ENCODE measurements around the gene LRCH4.
A peak's percentile ranks its signal among the peaks of the same experiment; 100 is the strongest.
"Not testable (repeated sequence)": the region's sequence is repeated elsewhere in the genome, so short reads cannot be mapped to it uniquely, and the experiment has no call there.

Gene LRCH4

GRCh38 chr7:100544967-100545359 lies 41.0 kb downstream of the LRCH4 start:
- DNase-seq (ENCODE audit: low read depth) = no peak

- DNase-seq (ENCODE audit: low read depth) = no peak
Observed at GRCh38 chr7:100544386-100544785, 41.5 kb downstream of the LRCH4 start.

GRCh38 chr7:100543586-100543985 lies 42.3 kb downstream of the LRCH4 start:
- DNase-seq (ENCODE audit: low read depth) = no peak

GRCh38 chr7:100541309-100541708 lies 44.6 kb downstream of the LRCH4 start:
- not testable (repeated sequence) for DNase-seq (ENCODE audit: low read depth)

- no peak for DNase-seq (ENCODE audit: low read depth)
Observed at GRCh38 chr7:100540073-100540723, 45.7 kb downstream of the LRCH4 start.

GRCh38 chr7:100539436-100540006 lies 46.4 kb downstream of the LRCH4 start:
- no peak for DNase-seq (ENCODE audit: low read depth)

GRCh38 chr7:100538654-100539435 lies 47.1 kb downstream of the LRCH4 start, which contains the start of gene AGFG2:
Gene AGFG2 (plus strand): TSS chr7:100539203. CDS start chr7:100539347, 144 bp downstream.
- peak; percentile 85 for DNase-seq (ENCODE audit: low read depth)

- DNase-seq (ENCODE audit: low read depth) = no peak
Observed at GRCh38 chr7:100538348-100538653, 47.6 kb downstream of the LRCH4 start.

GRCh38 chr7:100536695-100537094 lies 49.2 kb downstream of the LRCH4 start:
- not testable (repeated sequence) for DNase-seq (ENCODE audit: low read depth)

GRCh38 chr7:100535982-100536381 lies 49.9 kb downstream of the LRCH4 start:
- DNase-seq (ENCODE audit: low read depth) = not testable (repeated sequence)

GRCh38 chr7:100532165-100533022 lies 53.5 kb downstream of the LRCH4 start:
- no peak for DNase-seq (ENCODE audit: low read depth)

- DNase-seq (ENCODE audit: low read depth) = not testable (repeated sequence)
Observed at GRCh38 chr7:100528108-100528866, 57.6 kb downstream of the LRCH4 start.

Measured in HS-5 (cell line).